OCI-LY1 (cell line): ENCODE measurements around the gene AQP12B.

Source experiments
- EZH2 ChIP-seq: fragments of 200-600 bp; sonication (generic), shearing (Covaris generic); IDR thresholded peaks from 2 replicates; pipeline ENCODE4 v1.8.0; 2017; ENCODE audit warnings: borderline replicate concordance, mixed run types, mild to moderate bottlenecking, antibody characterized with exemption, low read length, moderate library complexity, mixed read lengths
- TF ChIP-seq, protein P1 (sequence below): fragments of 200-600 bp; sonication (generic), shearing (Covaris generic); IDR thresholded peaks from 2 replicates; pipeline ENCODE4 v1.5.1; 2017; ENCODE audit warnings: mild to moderate bottlenecking, antibody characterized with exemption, low read length, moderate library complexity, mixed read lengths

DNA sequence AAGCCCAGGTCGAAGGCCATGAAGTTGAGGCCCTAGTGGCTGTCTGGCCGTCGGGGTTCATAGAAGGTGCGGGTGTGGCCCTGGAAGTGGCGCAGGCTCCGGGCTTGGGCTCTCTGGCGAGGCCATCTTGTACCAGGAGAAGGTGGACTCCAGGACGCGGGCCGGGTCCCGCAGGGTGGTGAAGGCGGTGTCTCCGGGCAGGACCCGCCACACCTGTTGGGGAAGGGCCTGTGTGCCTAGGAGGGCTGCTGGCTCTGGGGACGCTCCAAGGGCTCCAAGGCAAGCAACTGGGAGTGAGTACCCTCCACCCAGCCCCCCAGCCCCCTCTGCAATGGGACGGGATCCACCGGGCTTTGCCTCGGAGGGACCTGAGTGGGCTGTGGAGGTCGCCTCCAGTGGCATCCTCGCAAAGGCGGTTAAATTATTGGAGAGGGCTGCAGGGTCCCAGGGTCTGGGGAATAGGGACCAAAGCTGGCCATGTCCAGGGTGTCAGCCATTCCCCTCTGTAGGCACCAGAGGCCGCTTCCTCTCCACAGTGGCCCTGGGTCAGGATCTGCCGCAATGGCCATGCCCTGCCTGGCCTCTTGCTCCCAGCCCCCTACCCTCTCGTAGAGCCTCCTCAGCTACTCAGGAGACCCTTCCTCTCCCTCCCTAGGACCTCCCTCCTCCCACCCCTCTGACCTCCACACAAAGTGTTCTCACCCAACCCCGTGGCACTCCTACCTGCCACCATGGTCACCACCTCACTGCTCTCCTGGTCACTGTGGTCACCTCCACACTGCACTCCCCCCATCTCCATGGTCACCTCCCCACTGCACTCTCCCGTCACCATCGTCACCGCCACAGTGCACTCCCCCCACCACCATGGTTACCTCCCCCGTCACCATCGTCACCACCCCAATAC lies 19.3 kb upstream of the AQP12B start:
- TF ChIP-seq, protein P1, sequence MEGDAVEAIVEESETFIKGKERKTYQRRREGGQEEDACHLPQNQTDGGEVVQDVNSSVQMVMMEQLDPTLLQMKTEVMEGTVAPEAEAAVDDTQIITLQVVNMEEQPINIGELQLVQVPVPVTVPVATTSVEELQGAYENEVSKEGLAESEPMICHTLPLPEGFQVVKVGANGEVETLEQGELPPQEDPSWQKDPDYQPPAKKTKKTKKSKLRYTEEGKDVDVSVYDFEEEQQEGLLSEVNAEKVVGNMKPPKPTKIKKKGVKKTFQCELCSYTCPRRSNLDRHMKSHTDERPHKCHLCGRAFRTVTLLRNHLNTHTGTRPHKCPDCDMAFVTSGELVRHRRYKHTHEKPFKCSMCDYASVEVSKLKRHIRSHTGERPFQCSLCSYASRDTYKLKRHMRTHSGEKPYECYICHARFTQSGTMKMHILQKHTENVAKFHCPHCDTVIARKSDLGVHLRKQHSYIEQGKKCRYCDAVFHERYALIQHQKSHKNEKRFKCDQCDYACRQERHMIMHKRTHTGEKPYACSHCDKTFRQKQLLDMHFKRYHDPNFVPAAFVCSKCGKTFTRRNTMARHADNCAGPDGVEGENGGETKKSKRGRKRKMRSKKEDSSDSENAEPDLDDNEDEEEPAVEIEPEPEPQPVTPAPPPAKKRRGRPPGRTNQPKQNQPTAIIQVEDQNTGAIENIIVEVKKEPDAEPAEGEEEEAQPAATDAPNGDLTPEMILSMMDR, result no peak
- TF ChIP-seq EZH2, result no peak
